Measurements from ENCODE around the gene TEKTIP1. TPM values are rescaled to one million over a fixed set of nuclear protein-coding genes. Genes with fewer than 3 reads are reported as not detected.

TEKTIP1 gene
- total RNA-seq, 1 donor from 2014 or later: not detected

DNA sequence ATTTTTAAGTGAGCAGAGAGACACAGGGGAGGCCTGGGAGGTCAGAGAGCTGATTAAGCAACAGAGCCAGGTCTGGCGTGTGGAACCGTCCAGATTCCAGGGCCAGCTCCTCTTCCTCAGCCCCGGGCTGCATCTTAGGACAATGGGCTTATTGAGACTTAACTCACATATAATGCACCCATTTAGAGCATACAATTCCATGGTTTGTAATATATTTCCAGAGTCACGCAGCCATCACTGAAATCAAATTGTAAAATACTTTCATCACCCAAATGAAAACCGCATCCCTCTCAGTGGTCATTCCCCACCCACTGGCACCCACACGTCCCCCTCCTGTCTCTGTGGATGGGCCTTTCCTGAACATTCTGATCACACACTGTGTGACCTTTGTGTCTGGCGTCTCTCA is 31.6 kb downstream of the TEKTIP1 start:
- DNase-seq (ENCODE audit: low read depth): no peak
- no peak overlapping the region for H3K4me3 ChIP-seq (ENCODE audit: low read depth, low read length)
- TF ChIP-seq, protein P1, sequence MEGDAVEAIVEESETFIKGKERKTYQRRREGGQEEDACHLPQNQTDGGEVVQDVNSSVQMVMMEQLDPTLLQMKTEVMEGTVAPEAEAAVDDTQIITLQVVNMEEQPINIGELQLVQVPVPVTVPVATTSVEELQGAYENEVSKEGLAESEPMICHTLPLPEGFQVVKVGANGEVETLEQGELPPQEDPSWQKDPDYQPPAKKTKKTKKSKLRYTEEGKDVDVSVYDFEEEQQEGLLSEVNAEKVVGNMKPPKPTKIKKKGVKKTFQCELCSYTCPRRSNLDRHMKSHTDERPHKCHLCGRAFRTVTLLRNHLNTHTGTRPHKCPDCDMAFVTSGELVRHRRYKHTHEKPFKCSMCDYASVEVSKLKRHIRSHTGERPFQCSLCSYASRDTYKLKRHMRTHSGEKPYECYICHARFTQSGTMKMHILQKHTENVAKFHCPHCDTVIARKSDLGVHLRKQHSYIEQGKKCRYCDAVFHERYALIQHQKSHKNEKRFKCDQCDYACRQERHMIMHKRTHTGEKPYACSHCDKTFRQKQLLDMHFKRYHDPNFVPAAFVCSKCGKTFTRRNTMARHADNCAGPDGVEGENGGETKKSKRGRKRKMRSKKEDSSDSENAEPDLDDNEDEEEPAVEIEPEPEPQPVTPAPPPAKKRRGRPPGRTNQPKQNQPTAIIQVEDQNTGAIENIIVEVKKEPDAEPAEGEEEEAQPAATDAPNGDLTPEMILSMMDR (conservative IDR thresholded peaks at IDR 0.05; ENCODE audit: low read depth, low read length): no peak

DNA sequence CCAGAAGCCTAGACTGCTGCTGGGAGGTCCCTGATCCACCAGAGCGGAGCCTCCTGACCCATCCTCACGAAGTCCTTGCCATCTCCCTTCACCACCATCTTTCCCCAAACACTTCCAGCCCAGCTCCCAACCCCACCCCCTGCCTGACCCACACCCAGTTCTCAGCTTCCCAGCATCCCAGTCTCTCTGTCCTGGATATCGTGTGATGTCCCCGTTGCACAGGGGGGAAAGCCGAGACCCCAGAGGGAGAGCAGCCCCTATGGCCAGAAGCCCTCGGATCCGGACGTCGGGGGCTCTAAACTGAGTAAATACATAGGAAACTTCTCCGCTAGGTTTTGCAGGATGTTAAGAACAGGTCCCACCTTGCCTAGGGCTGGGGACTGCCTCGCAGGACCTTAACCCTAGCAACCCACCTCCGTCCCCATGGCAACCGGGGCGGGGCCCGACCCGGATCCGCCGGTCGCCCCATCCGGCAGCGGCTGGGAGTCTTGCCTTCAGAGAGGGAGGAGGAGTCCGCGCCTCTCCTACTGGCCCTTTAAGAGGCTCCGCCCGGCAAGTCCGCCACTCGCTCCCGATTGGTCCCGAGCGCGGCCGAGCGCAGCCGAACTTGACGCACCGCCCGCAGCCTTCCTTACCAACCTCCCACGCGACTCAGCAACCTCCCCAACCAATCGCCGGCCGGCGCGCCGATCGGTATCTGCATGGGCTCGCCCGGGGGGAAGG is 33.3 kb downstream of the TEKTIP1 start:
- H3K4me3 ChIP-seq (ENCODE audit: low read depth, low read length): peak overlapping the region; percentile 75
- TF ChIP-seq, protein P1 (conservative IDR thresholded peaks at IDR 0.05; ENCODE audit: low read depth, low read length): no peak
- DNase-seq (ENCODE audit: low read depth): peak; percentile 80

DNA sequence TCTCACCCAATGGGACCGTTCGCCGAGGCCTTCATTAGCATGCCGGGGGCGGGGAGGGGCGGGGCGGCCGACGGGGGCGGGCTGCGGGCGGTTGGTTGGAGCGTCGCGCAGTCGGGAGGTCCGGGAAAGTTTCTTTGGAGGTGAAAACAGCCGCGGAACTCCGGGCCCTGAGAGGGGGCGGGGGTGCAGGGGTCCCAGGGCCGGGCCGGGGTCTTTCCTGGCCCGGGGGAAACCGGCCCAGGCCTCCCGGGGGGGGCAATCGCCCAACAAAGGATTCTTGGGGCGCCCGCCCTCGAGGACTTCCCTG is 33.8 kb downstream of the TEKTIP1 start, which contains the start of gene HMG20B:
HMG20B (plus strand) TSS at position 90 of the 307 bp plus-strand sequence. CDS start 366 bp downstream, outside the sequence.
- DNase-seq (ENCODE audit: low read depth): no peak
- H3K4me3 ChIP-seq (ENCODE audit: low read depth, low read length): peak within 1 kb of the TSS; percentile 96
- TF ChIP-seq, protein P1 (conservative IDR thresholded peaks at IDR 0.05; ENCODE audit: low read depth, low read length): no peak

DNA sequence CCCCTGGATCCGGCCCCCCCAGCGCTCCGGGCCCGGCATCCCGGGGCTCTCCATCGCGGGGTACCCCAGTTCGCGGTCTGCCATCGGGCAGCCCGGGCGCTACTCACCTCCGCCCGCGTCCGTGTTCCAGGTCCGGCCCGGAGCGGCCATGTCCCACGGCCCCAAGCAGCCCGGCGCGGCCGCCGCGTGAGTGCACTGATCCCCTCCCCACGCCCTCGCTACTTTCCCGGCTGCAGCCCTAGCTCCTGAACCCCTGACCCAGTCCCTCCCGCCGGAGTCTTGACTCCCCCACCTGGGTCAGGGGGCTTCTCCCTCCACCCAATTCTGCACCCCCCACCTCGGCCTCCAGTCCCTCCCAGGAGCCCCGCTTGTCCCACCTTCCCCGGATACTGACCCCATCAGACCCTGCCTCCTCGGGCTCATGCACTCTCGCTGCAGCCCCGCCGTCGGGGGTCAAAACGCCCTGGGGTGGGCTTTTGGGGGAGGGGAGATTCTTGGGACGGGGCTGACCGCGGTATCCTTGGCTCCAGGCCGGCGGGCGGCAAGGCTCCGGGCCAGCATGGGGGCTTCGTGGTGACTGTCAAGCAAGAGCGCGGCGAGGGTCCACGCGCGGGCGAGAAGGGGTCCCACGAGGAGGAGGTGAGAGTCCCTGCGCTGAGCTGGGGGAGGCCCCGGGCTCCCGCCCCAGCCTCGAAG is 34.3 kb downstream of the TEKTIP1 start:
- TF ChIP-seq, protein P1 (conservative IDR thresholded peaks at IDR 0.05; ENCODE audit: low read depth, low read length): no peak
- H3K4me3 ChIP-seq (ENCODE audit: low read depth, low read length): peak overlapping the region; percentile 96
- no peak for DNase-seq (ENCODE audit: low read depth)

DNA sequence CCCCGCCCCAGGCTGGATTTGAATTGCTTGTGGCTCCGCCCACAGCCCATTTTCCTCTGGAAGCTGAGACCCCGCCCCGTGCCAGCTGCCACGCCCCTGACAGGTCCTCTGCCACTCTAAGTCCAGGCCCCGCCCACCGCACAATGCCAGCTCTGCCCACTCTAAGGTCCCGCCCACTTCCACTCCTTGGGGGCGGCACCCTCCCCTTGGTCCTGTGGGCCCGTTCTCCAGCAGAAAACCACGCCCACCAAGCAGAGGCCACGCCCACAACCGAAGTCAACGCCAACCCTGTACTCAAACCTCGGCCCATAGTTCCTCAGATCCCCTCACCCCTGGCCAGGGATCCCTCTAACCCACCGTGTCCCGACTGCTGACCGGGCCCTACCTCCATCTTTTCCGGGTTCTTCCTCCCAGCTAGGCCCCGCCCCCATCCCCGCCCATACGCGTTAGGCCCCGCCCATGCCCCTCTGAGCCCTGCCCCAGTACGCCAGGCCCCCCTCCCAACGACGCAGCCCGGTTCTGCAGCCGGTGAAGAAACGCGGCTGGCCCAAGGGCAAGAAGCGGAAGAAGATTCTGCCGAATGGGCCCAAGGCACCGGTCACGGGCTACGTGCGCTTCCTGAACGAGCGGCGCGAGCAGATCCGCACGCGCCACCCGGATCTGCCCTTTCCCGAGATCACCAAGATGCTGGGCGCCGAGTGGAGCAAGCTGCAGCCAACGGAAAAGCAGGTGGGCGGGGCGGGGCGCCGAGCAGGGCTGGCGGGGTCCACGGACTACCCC is 35.1 kb downstream of the TEKTIP1 start:
- peak; percentile 66 for DNase-seq (ENCODE audit: low read depth)
- TF ChIP-seq, protein P1 (conservative IDR thresholded peaks at IDR 0.05; ENCODE audit: low read depth, low read length): no peak
- peak overlapping the region; percentile 96 for H3K4me3 ChIP-seq (ENCODE audit: low read depth, low read length)

DNA sequence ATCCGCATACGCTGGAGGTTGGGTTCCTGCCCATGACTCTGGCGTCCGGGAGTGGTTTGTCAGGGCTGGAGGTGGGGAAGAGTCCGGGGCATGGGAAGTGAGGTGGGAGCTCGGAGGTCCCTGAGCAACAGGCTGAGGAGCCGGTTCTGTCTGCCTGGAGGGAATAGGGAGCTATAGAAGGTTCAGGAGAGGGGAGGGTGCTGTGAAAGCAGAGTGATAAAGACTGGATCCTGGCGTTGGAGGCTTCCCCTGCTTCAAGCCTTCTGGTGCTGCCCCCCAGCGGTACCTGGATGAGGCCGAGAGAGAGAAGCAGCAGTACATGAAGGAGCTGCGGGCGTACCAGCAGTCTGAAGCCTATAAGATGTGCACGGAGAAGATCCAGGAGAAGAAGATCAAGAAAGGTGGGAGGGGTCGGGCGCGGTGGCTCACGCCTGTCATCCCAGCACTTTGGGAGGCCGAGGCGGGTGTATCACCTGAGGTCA is 36.3 kb downstream of the TEKTIP1 start:
- TF ChIP-seq, protein P1 (conservative IDR thresholded peaks at IDR 0.05; ENCODE audit: low read depth, low read length): peak; percentile 46
- DNase-seq (ENCODE audit: low read depth): no peak
- H3K4me3 ChIP-seq (ENCODE audit: low read depth, low read length): no peak overlapping the region

Data from epithelial cell of proximal tubule (primary cell).